Kidney (tissue), 14 donors: ENCODE data around the gene SLC38A2. TPM values are rescaled to one million over a fixed set of nuclear protein-coding genes. Genes with fewer than 3 reads are reported as not detected.
A peak's percentile ranks its signal among the peaks of the same experiment; 100 is the strongest.

Source experiments
- DNase-seq, 5 donors: peaks; one replicate each; pipeline ENCODE4 v3.0.0-alpha.2; 2013 to 2020
- FAIRE-seq: peaks from 2 replicates; lab custom pipeline; 2012; peaks lifted over from hg19 to GRCh38; lab: Jason Lieb, UNC
- H3K27ac ChIP-seq, 2 donors: one replicate each; pipeline ENCODE4 v1.7.0; 2013; ENCODE audit warnings: low read depth in 2 of 2, low read length in 2 of 2, inconsistent platforms in 1 of 2
- H3K27me3 ChIP-seq: one replicate; pipeline ENCODE4 v1.7.1; 2013; ENCODE audit warnings: low read length, inconsistent platforms; ENCODE audit not compliant: control insufficient read depth, insufficient read depth
- H3K36me3 ChIP-seq, 3 donors: one replicate each; pipeline versions ENCODE4 v1.7.0 to v1.7.1; 2013; ENCODE audit warnings: low read length in 3 of 3, control low read depth in 1 of 3, inconsistent platforms in 1 of 3; ENCODE audit not compliant: insufficient read depth in 3 of 3, control insufficient read depth in 2 of 3
- H3K4me1 ChIP-seq, 3 donors: one replicate each; pipeline versions ENCODE4 v1.7.0 to v1.7.1; 2013; ENCODE audit warnings: low read length in 3 of 3, inconsistent platforms in 1 of 3, low read depth in 1 of 3; ENCODE audit not compliant: control insufficient read depth in 2 of 3, insufficient read depth in 2 of 3
- H3K4me3 ChIP-seq, 3 donors: one replicate each; pipeline versions ENCODE4 v1.7.0 to v1.8.1; 2013; ENCODE audit warnings: low read length in 3 of 3, control low read depth in 1 of 3, inconsistent platforms in 1 of 3
- H3K9ac ChIP-seq, 3 donors: one replicate each; pipeline versions ENCODE4 v1.7.0 to v1.7.1; 2013; ENCODE audit warnings: low read length in 3 of 3, control low read depth in 1 of 3, inconsistent platforms in 1 of 3
- H3K9me3 ChIP-seq, 3 donors: one replicate each; pipeline versions ENCODE4 v1.7.0 to v1.7.1; 2013; ENCODE audit warnings: low read length in 3 of 3, control low read depth in 1 of 3, inconsistent platforms in 1 of 3; ENCODE audit not compliant: control insufficient read depth in 2 of 3, insufficient read depth in 1 of 3
- intact Hi-C: fragments of 100-400 bp; cut with DNase I; formaldehyde crosslinking; loops from one replicate; pipeline ENCODE4 v1.11.1; 2022
- polyA plus RNA-seq: library from polyadenylated mRNA; stranded (reverse); fragments of 350-450 nt; fragmentation: Illumina TruSeq; extraction: RNeasy Lipid Tissue Mini Kit (QIAGEN cat#74804); gene quantifications from one replicate; pipeline ENCODE4 v1.2.3, GENCODE V29; 2014; ENCODE audit warnings: low read depth, low replicate concordance; ENCODE audit not compliant: insufficient read depth
- total RNA-seq: library from RNA; stranded (reverse); fragmentation: NEBNext Ultra II Directional; extraction: Animal tissue kit (Norgen Biotek cat#: 25700); gene quantifications from one replicate; pipeline ENCODE4 v1.2.1, GENCODE V29; 2021
- TF ChIP-seq, protein P1 (sequence below): IDR thresholded peaks from 3 replicates; pipeline ENCODE4 v1.5.1; 2012; ENCODE audit warnings: mild to moderate bottlenecking, moderate library complexity, borderline replicate concordance; ENCODE audit not compliant: insufficient read depth; ENCODE audit errors: extremely low read depth
- donor health status: control.
- donor health status: control.
- donor health status: control.
- donor health status: control.
- donor health status: control.
- donor health status: DM: yes; HTN: yes; CAD: no.
- donor health status: Normal renal cell carcinoma (clear cell type).

The SLC38A2 gene
- total and polyA plus RNA-seq, 2 donors from 2014 or later = 38.6 to 189 TPM

DNA sequence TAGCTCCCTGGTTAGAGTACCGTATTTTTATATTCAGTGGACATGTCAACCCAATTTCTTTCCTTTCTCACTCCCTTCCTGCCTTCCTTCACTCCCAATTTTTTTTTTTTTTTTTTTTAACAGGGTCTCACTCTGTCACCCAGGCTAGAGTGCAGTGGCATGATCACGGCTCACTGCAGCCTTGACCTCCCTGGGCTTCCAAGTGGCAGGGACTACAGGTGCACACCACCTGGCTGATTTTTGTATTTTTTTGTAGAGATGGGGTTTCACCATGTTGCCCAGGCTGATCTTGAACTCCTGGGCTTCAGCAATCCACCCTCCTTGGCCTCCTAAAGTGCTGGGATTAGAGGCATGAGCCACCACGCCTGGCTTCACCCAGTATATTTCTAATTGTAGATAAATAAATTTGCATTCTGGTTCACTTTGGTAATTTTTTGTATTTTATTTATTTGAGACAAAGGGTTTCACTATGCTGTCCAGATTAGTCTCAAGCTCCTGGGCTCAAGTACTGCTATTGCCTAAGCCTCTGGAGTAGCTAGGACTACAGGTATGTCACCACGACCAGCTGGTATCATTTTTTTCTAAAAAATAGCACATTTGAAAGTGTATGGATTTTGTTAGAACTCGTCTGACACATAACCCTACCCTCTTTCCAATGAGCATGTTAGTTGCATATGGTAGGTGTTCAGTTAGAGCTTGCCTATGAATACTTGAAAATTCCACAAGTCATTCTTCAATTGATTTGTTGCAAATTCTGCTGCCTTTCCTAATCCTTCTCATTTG is 15.7 kb downstream of the SLC38A2 start:
- DNase-seq (no peak), FAIRE-seq (no peak)
- TF ChIP-seq, protein P1, sequence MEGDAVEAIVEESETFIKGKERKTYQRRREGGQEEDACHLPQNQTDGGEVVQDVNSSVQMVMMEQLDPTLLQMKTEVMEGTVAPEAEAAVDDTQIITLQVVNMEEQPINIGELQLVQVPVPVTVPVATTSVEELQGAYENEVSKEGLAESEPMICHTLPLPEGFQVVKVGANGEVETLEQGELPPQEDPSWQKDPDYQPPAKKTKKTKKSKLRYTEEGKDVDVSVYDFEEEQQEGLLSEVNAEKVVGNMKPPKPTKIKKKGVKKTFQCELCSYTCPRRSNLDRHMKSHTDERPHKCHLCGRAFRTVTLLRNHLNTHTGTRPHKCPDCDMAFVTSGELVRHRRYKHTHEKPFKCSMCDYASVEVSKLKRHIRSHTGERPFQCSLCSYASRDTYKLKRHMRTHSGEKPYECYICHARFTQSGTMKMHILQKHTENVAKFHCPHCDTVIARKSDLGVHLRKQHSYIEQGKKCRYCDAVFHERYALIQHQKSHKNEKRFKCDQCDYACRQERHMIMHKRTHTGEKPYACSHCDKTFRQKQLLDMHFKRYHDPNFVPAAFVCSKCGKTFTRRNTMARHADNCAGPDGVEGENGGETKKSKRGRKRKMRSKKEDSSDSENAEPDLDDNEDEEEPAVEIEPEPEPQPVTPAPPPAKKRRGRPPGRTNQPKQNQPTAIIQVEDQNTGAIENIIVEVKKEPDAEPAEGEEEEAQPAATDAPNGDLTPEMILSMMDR = no peak
- Histone ChIP-seq H3K27ac (no peak overlapping the region), H3K9ac (no peak overlapping the region), H3K9me3 (no peaks in the 10 kb centered on the region), H3K36me3 (peaks cover 4 to 33% (median 19%) of the 10 kb centered on the region in 3 donors), H3K4me1 (peaks cover 0 to 4% (median 2%) of the 10 kb centered on the region in 3 donors), H3K4me3 (no peak overlapping the region), H3K27me3 (no peaks in the 10 kb centered on the region)
- intact Hi-C loops = no loop called here

DNA sequence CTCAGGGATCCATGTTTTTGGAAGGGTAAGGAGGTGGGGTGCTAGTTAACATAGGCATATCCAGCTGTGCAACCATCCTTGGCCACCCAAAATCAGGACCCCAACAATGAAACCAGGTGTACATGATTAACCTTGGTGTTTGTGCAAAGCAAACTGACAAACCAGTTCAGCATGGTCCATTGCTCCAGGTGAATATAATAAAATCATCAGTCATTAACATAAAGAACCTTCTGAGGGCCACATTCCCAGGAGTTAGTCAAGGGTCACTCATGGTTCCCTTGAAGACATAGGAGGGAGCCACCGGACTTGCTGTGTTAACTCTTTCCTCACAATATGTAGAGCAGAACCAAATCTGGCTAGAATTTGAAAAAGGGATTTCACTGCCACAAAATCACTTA is 17.8 kb downstream of the SLC38A2 start:
- no peak for FAIRE-seq

DNA sequence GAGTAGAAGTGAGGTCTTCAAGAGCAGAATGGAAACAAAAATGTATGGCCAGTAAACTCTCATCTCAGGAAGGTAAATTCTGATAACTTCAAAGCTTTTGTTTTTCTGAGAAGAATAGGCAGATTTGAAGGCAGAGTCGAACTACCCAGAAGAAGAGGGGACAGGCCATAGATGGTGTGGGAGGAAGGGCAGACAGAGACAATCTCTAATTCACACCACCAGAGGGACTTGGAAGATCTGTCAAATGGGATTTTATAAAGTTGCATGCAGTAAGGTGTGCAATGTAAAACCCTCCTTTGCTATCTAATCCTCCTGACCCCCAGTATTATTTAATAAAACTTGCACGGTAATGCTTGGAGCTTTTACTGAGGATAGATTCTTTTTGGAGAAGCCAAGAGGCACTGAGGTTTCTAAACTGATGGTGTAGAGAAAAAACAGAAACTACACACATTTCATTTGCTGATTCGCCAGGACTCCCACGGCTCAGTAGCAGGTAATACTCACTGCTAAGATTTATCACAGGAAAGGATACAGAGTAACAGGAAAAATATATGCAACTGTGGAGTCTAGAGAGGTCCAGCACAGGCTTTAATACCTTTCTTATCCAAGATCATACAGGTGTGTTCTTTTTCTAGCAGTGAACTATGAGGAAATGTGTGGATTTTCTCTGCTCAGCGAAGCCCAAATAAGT is 18.3 kb downstream of the SLC38A2 start:
- Histone ChIP-seq H3K4me1 (peaks cover 3 to 5% (median 4%) of the 10 kb centered on the region in 3 donors), H3K4me3 (no peak overlapping the region), H3K27me3 (no peaks in the 10 kb centered on the region), H3K9me3 (no peaks in the 10 kb centered on the region), H3K36me3 (peaks cover 0 to 7% (median 5%) of the 10 kb centered on the region in 3 donors), H3K27ac (peak overlapping the region in 1 of 2 donors; percentile 34), H3K9ac (no peak overlapping the region)
- intact Hi-C loops = no loop called here
- TF ChIP-seq, protein P1 = no peak
- no peak for FAIRE-seq
- DNase-seq = peak in 1 of 5 donors; percentile 27

More for the DNA sequence above, 17.8 kb downstream of the SLC38A2 start:
- H3K27me3 ChIP-seq = no peaks in the 10 kb centered on the region
- TF ChIP-seq, protein P1 = no peak
- H3K4me1 ChIP-seq = peaks cover 0 to 4% (median 3%) of the 10 kb centered on the region in 3 donors
- H3K36me3 ChIP-seq = peaks cover 4 to 13% (median 8%) of the 10 kb centered on the region in 3 donors
- H3K9ac ChIP-seq = no peak overlapping the region
- H3K4me3 ChIP-seq = peak overlapping the region in 1 of 3 donors; percentile 16
- intact Hi-C loops = no loop called here
- H3K27ac ChIP-seq = no peak overlapping the region
- no peaks in the 10 kb centered on the region for H3K9me3 ChIP-seq
- DNase-seq = peak in 3 of 5 donors; percentile 35 to 77 (median 75)
